GM12878 (cell line): ENCODE results near the gene ZKSCAN5. TPM values are rescaled to one million over a fixed set of nuclear protein-coding genes. Genes with fewer than 3 reads are reported as not detected.
"Not testable (repeated sequence)": the region's sequence is repeated elsewhere in the genome, so short reads cannot be mapped to it uniquely, and the experiment has no call there.

Experiments
- ATAC-seq: fragments of 200-7000 bp; cut with Tn5 transposase; 3 replicates; pipeline ENCODE4 v1.9.1; 2020; ENCODE audit warnings: mild to moderate bottlenecking, moderate library complexity
- BruUV-seq: library from RNA; stranded (reverse); fragments of 400-500 nt; replicated peaks from 2 replicates; lab custom pipeline; 2021; lab: Mats Ljungman, UMichigan
- CTCF ChIA-PET: fragments of 300-600 bp; sonication (Branson Sonifier 250); formaldehyde crosslinking; extraction: SDS; loops from one replicate; lab custom pipeline; 2021; ENCODE audit warnings: inconsistent platforms; lab: Yijun Ruan, JAX
- POLR2A ChIA-PET: fragments of 350-600 bp; formaldehyde crosslinking; extraction: SDS; loops from one replicate; lab custom pipeline; 2021; ENCODE audit warnings: inconsistent platforms; lab: Charles Lee
- RAD21 ChIA-PET: fragments of 300-600 bp; sonication (Branson Sonifier 250); formaldehyde crosslinking; loops from one replicate; lab custom pipeline; 2023; ENCODE audit warnings: antibody characterized with exemption; ENCODE audit not compliant: unreplicated experiment; lab: Charles Lee
- SMC1A ChIA-PET: fragments of 300-600 bp; sonication (Branson Sonifier 250); formaldehyde crosslinking; loops from one replicate; lab custom pipeline; 2023; ENCODE audit not compliant: unreplicated experiment, uncharacterized antibody; lab: Charles Lee
- DNase-seq: peaks from one replicate; pipeline ENCODE4 v3.0.0-alpha.2; 2011; ENCODE audit warnings: low read depth, low spot score
- FAIRE-seq: peaks from 3 replicates; lab custom pipeline; 2011; peaks lifted over from hg19 to GRCh38; lab: Jason Lieb, UNC
- H2AFZ ChIP-seq: 2 replicates; pipeline ENCODE4 v1.6.0; 2011; ENCODE audit warnings: low read depth, low read length, control low read depth; ENCODE audit not compliant: control insufficient read depth
- H3K27ac ChIP-seq: 2 replicates; pipeline ENCODE4 v1.5.1; 2011; ENCODE audit warnings: control low read depth; ENCODE audit not compliant: control insufficient read depth, insufficient read depth
- H3K27me3 ChIP-seq, 2 experiments: replicated peaks in 1 of 2; 2 replicates each; pipeline versions ENCODE4 v1.6.0 to v1.6.1; 2011; ENCODE audit warnings: low read length in 1 of 2; ENCODE audit not compliant: control insufficient read depth in 2 of 2, insufficient read depth in 2 of 2
- H3K36me3 ChIP-seq, 2 experiments: 2 replicates each; pipeline ENCODE4 v1.5.1; 2011; ENCODE audit warnings: low read length in 1 of 2; ENCODE audit not compliant: control insufficient read depth in 2 of 2, insufficient read depth in 2 of 2
- H3K4me1 ChIP-seq: 2 replicates; pipeline ENCODE4 v1.6.1; 2011; ENCODE audit warnings: mild to moderate bottlenecking, low read length, moderate library complexity, mixed read lengths; ENCODE audit not compliant: control insufficient read depth, insufficient read depth
- H3K4me2 ChIP-seq: 2 replicates; pipeline ENCODE4 v1.6.0; 2011; ENCODE audit warnings: control low read depth; ENCODE audit not compliant: control insufficient read depth, insufficient read depth
- H3K4me3 ChIP-seq: fragments of 200-600 bp; sonication (generic); 2 replicates; pipeline ENCODE4 v1.5.1; 2016
- H3K79me2 ChIP-seq: 2 replicates; pipeline ENCODE4 v1.6.0; 2011; ENCODE audit warnings: low read length; ENCODE audit not compliant: control insufficient read depth, insufficient read depth
- H3K9ac ChIP-seq: 2 replicates; pipeline ENCODE4 v1.8.0; 2011; ENCODE audit warnings: low read length, control low read depth, mixed read lengths; ENCODE audit not compliant: control insufficient read depth, insufficient read depth
- H3K9me3 ChIP-seq: replicated peaks from 3 replicates; pipeline ENCODE4 v1.5.1; 2011; ENCODE audit warnings: mild to moderate bottlenecking, low read length; ENCODE audit not compliant: control insufficient read depth, insufficient read depth
- H4K20me1 ChIP-seq: 2 replicates; pipeline ENCODE4 v1.6.0; 2011; ENCODE audit not compliant: control insufficient read depth, insufficient read depth
- BHLHE40 ChIP-seq, 2 experiments: fragments of 450-650 bp in 1 of 2; IDR thresholded peaks; 2 replicates each; pipeline ENCODE4 v1.6.1; 2011 to 2017; ENCODE audit warnings: low read depth in 2 of 2, borderline replicate concordance in 1 of 2, improper control_type of control experiment in 1 of 2, low read length in 1 of 2, mild to moderate bottlenecking in 1 of 2
- E2F8 ChIP-seq: fragments of 450-650 bp; IDR thresholded peaks from 2 replicates; pipeline ENCODE4 v1.6.1; 2018; ENCODE audit warnings: mild to moderate bottlenecking, low read depth, moderate library complexity; ENCODE audit not compliant: partially characterized antibody
- ESRRA ChIP-seq: IDR thresholded peaks from 2 replicates; pipeline ENCODE4 v1.6.1; 2012; ENCODE audit warnings: mild to moderate bottlenecking, low read length, improper control_type of control experiment
- HCFC1 ChIP-seq: fragments of 150-350 bp; IDR thresholded peaks from 2 replicates; pipeline ENCODE4 v1.6.1; 2014; ENCODE audit warnings: low read length
- IRF3 ChIP-seq: fragments of 450-650 bp; IDR thresholded peaks from 2 replicates; pipeline ENCODE4 v1.6.1; 2014; ENCODE audit warnings: mild to moderate bottlenecking
- MAX ChIP-seq: IDR thresholded peaks from 2 replicates; pipeline ENCODE4 v1.6.1; 2012; ENCODE audit warnings: low read depth, low read length, improper control_type of control experiment
- MEF2A ChIP-seq: IDR thresholded peaks from 2 replicates; pipeline ENCODE4 v1.6.1; 2011; ENCODE audit warnings: low read depth, mild to moderate bottlenecking, low read length, moderate library complexity; ENCODE audit not compliant: insufficient read depth
- SMAD1 ChIP-seq: fragments of 450-650 bp; IDR thresholded peaks from 2 replicates; pipeline ENCODE4 v1.6.1; 2018; ENCODE audit warnings: mild to moderate bottlenecking, low read depth; ENCODE audit not compliant: partially characterized antibody
- SP1 ChIP-seq: IDR thresholded peaks from one replicate; pipeline ENCODE4 v1.6.1; 2011; ENCODE audit warnings: low read depth, low read length
- USF1 ChIP-seq: IDR thresholded peaks from 2 replicates; pipeline ENCODE4 v1.6.1; 2011; ENCODE audit warnings: borderline replicate concordance, low read depth, mild to moderate bottlenecking, moderate library complexity, mixed read lengths, low read length; ENCODE audit not compliant: insufficient read depth; ENCODE audit errors: extremely low read length
- WRNIP1 ChIP-seq: IDR thresholded peaks from 2 replicates; pipeline ENCODE4 v1.6.1; 2011; ENCODE audit warnings: low read depth, low read length, improper control_type of control experiment, borderline replicate concordance
- WGBS: methylation state at CpG from one replicate; pipeline ENCODE4 v1.1.6; 2016; ENCODE audit warnings: low lambda C conversion rate; ENCODE audit not compliant: insufficient replicate concordance, insufficient coverage; ENCODE audit errors: missing lambda C conversion rate; 5-methylcytosine and 5-hydroxymethylcytosine counted together
- in situ Hi-C: fragments of 300-500 bp; cut with MboI; formaldehyde crosslinking; loops from 9 replicates; pipeline ENCODE4 v1.14.3; 2018; ENCODE audit warnings: mixed read lengths
- intact Hi-C: fragments of 100-400 bp; cut with micrococcal nuclease; formaldehyde crosslinking; loops from one replicate; pipeline ENCODE4 v1.14.2; 2022; ENCODE audit not compliant: unreplicated experiment
- polyA plus RNA-seq, 11 experiments: library from polyadenylated mRNA; depleted of rRNA in 4 of 11; unstranded in 6 of 11; stranded (reverse) in 5 of 11; fragments of >200 nt; fragmentation: Nextera tagmentation in 4 of 11; fragmentation: Illumina TruSeq in 1 of 11; extraction: Ambion mirVana in 4 of 11; extraction: Trizol in 1 of 11; gene quantifications; 1 replicate in 1 of 11; 2 replicates in 10 of 11; pipeline versions ENCODE4 v1.2.1 to v1.2.3, GENCODE V29; 2011 to 2016; ENCODE audit warnings: inconsistent platforms in 2 of 11, missing spikeins in 2 of 11, low read depth in 1 of 11
- total RNA-seq, 4 experiments: library from RNA; depleted of rRNA in 3 of 4; stranded (reverse); fragments of >200 nt in 3 of 4; fragmentation: Illumina TruSeq in 1 of 4; extraction: Trizol in 1 of 4; gene quantifications; 2 replicates each; pipeline versions ENCODE4 v1.2.1 to v1.2.3, GENCODE V29; 2013 to 2021
- TF ChIP-seq, protein P1 (sequence below): IDR thresholded peaks from 2 replicates; pipeline ENCODE4 v1.6.1; 2011; ENCODE audit warnings: low read depth, mild to moderate bottlenecking, low read length, moderate library complexity, borderline replicate concordance; ENCODE audit errors: extremely low read depth

The ZKSCAN5 gene
- total and polyA plus RNA-seq, 10 of the 15 experiments (the other 5 are each of a cell fraction or from before 2014, with no cell fraction given), result 2.5 to 10.1 (median 7.7) TPM

DNA sequence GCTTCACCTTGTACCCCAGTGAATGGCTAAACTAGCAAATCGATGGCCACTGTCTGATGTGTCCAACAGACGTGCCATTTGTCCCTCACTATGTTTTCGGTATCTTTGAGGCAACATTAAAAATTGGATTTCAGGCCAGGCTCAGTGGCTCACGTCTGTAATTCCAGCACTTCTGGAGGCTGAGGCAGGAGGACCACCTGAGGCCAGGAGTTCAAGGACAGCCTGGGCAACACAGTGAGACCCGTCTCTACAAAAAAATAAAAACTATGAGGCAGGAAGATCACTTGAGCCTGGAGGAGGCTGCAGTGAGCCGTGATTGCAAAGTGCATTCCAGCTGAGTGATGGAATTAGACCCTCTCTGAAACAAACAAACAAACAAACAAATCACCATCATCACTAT lies 39.5 kb downstream of the ZKSCAN5 start:
- no peak for DNase-seq
- Histone ChIP-seq H3K79me2 (no peaks in the 10 kb centered on the region), H3K27me3 (no peaks in the 10 kb centered on the region), H3K4me3 (no peak overlapping the region), H4K20me1 (no peaks in the 10 kb centered on the region), H3K36me3 (no peaks in the 10 kb centered on the region), H3K4me2 (no peak overlapping the region), H3K4me1 (no peaks in the 10 kb centered on the region), H2AFZ (no peak overlapping the region), H3K9me3 (peaks cover 6% of the 10 kb centered on the region; the same call in 2 of the 3 replicates), H3K27ac (no peak overlapping the region), H3K9ac (no peak overlapping the region)
- SMC1A ChIA-PET, result no interaction called here
- FAIRE-seq, result no peak
- RAD21 ChIA-PET, result no interaction called here
- intact Hi-C loops, result no loop called here
- no TSS peak for BruUV-seq
- CTCF ChIA-PET, result no interaction called here
- in situ Hi-C loops, result no loop called here
- no peak for ATAC-seq
- POLR2A ChIA-PET, result no interaction called here
- TF ChIP-seq USF1 (no peak), ESRRA (no peak), MAX (no peak), MEF2A (no peak), SP1 (no peak), HCFC1 (no peak), SMAD1 (no peak), WRNIP1 (no peak), BHLHE40 (IDR thresholded peaks at IDR 0.05; ENCODE audit: borderline replicate concordance in 1 of 2, low read depth in 2 of 2, low read length in 1 of 2) (no peak), E2F8 (no peak), IRF3 (no peak)
- TF ChIP-seq, protein P1, sequence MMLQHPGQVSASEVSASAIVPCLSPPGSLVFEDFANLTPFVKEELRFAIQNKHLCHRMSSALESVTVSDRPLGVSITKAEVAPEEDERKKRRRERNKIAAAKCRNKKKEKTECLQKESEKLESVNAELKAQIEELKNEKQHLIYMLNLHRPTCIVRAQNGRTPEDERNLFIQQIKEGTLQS, result no peak
- WGBS, result 89% methylated on average over 6 of the region's 6 CpGs

DNA sequence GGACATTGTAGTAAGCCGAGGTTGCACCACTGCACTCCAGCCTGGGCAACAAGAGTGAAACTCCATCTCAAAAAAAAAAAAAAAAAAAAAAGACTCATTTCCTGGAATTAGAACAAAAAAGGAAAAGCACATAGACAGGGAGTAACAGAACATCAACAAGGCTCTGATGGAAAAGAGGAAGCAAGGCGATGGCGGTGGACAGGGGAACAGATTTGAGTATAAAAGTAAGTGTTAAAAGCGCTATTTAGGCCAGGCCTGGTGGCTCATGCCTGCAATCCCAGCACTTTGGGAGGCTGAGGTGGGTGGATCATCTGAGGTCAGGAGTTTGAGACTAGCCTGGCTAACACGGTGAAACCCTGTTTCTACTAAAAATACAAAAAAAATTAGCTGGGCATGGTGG lies 40.8 kb downstream of the ZKSCAN5 start:
- CTCF ChIA-PET, FAIRE-seq, ATAC-seq, H4K20me1 ChIP-seq, H3K9me3 ChIP-seq, H3K4me3 ChIP-seq, SMC1A ChIA-PET, H3K36me3 ChIP-seq, H3K27ac ChIP-seq, RAD21 ChIA-PET, BruUV-seq, H2AFZ ChIP-seq, POLR2A ChIA-PET, in situ Hi-C loops, H3K4me1 ChIP-seq, H3K27me3 ChIP-seq, H3K79me2 ChIP-seq, H3K4me2 ChIP-seq, H3K9ac ChIP-seq, DNase-seq, intact Hi-C loops: not testable (repeated sequence)
- 100% methylated on average over 5 of the region's 5 CpGs for WGBS
